ENCODE measurements around the gene ALOXE3. TPM values are rescaled to one million over a fixed set of nuclear protein-coding genes. Genes with fewer than 3 reads are reported as not detected.
A peak's percentile ranks its signal among the peaks of the same experiment; 100 is the strongest.

The ALOXE3 gene
- total RNA-seq, 2 experiments from 2014 or later, result not detected

DNA sequence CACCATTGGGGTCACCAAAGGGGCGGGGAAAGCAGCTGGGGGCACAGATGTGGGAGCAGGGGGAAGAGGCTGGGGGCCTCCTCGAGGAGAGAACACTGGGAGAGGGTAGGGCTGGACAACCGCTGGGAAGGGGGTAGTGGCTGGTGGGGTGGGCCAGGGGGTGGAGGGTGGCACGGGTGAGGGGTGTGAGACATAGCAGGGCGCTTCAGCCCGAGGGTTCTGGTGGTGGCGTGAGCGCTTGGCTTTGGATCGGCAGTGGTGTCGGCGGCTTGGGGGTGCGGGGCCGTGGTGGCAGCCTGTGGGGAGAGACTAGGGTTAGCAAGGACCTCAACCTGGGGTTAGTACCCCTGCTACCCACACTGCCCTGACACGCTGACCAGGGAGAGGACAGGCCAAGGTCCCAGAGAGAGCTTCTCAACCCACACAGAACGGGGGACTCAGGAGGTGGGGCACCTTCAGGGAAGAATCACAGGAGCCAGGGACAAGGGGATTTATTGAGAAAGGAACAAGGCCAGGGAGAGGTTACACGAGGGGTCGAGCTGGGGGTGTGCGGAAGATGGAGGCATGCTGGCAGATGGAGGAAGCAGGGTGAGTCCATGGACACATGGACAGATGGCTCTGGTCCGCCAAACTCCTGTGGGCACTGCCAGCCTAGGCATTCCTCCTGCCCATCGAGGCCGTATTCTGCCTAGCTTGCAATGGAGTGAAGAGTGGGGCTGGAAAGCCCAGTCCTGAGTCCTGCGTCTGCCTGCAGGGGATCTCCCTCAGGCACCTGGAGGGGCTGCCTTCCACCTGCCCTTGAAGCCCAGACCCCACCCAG, 25.5 kb upstream of the ALOXE3 start:
- Mint-ChIP-seq H3K4me3 (no peak overlapping the region), H3K36me3 (peaks cover 13% of the 10 kb centered on the region), H3K4me1 (peaks cover 4% of the 10 kb centered on the region), H3K9me3 (no peaks in the 10 kb centered on the region), H3K27ac (no peak overlapping the region), H3K27me3 (no peaks in the 10 kb centered on the region)
- ATAC-seq (ENCODE audit: low read depth) (no peak), DNase-seq (no peak)
- POLR2A ChIA-PET, result interaction anchor here (1.0 to 1.8 kb wide), 2 partner anchors 10 to 29 kb away, joined by 3 to 4 read pairs; no protein-coding TSS in a partner anchor

DNA sequence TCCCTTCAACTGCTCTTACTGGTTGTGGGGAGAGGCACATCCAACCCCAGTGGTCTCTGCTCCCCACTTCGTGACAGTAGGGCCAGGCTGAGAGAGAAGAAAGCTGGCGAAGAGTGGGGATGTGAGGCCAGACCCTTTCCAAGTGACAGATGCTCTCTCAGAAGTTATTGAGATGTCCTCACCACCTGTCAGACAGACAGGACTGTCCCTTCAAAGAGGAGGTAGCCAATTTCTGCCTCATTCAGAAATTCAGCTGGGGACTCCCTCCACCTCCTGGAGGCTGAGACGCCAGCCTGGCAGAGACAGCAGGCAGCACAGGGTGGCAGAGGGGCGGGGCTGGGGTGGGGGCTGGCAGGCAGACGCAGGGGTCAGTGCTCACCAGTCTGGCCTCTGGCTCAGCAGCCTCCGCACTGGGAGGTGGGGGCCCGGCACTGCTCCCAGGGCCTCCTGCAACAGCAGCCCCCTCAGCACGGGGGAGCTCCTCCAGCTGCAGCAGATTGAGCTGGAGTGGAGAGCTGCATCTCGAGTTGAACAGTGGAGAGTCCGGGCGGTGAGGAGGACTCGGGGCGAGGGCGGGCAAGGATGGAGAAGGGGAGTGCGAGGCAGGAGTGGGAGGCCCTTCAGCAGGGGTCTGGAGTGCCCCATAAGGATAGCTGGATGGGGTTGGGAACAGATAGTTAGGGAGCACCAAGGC, 24.7 kb upstream of the ALOXE3 start:
- H3K4me1 Mint-ChIP-seq, result peaks cover 4% of the 10 kb centered on the region
- POLR2A ChIA-PET, result interaction anchor here (1.8 kb wide), 1 partner anchor 30 kb away, joined by 5 read pairs; no protein-coding TSS in a partner anchor
- no peaks in the 10 kb centered on the region for H3K27me3 Mint-ChIP-seq
- H3K4me3 Mint-ChIP-seq, result no peak overlapping the region
- ATAC-seq (ENCODE audit: low read depth), result no peak
- no peak for DNase-seq
- H3K36me3 Mint-ChIP-seq, result peaks cover 13% of the 10 kb centered on the region
- H3K27ac Mint-ChIP-seq, result no peak overlapping the region
- H3K9me3 Mint-ChIP-seq, result no peaks in the 10 kb centered on the region

DNA sequence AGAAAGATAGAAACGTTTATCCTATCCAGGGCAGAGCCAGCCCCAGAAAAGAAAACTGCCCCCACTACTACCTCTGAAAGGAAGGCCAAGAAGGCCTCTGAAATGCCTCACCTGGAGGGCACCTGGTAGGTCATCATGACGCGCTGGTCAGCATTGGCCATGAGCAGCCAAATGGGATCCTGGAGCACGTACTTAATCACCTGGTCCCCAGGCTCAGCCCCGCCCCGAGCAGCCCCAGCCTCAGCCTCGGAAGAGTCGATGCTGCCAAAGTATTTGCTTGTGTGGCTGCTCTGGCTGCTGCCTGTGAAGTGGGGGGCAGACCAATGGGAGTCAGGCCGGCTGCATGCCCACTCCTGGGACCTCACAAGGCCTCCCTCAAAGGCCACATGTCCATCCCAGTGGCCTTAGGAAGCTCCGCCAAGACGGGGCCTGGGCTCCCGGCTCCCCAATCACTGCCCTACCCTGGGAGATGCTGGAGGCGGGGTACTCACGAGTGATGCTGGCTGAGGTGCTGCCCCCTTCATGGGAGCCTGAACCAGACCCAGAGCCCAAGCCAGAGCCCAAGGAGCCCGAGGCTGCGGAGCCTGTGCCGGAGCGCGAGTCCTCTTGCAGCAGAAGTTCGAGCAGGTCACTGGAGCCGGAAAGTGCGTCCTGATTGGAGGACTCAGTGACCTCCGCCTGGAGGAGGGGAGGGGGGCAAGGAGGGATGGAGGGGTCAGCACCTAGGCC, 24.0 kb upstream of the ALOXE3 start:
- H3K27ac Mint-ChIP-seq, result no peak overlapping the region
- no peaks in the 10 kb centered on the region for H3K27me3 Mint-ChIP-seq
- H3K9me3 Mint-ChIP-seq, result no peaks in the 10 kb centered on the region
- DNase-seq (no peak), ATAC-seq (ENCODE audit: low read depth) (no peak)
- POLR2A ChIA-PET, result interaction anchor here (1.8 kb wide), 1 partner anchor 31 kb away, joined by 5 read pairs; no protein-coding TSS in a partner anchor
- H3K4me1 Mint-ChIP-seq, result peaks cover 4% of the 10 kb centered on the region
- no peak overlapping the region for H3K4me3 Mint-ChIP-seq
- peaks cover 10% of the 10 kb centered on the region for H3K36me3 Mint-ChIP-seq

DNA sequence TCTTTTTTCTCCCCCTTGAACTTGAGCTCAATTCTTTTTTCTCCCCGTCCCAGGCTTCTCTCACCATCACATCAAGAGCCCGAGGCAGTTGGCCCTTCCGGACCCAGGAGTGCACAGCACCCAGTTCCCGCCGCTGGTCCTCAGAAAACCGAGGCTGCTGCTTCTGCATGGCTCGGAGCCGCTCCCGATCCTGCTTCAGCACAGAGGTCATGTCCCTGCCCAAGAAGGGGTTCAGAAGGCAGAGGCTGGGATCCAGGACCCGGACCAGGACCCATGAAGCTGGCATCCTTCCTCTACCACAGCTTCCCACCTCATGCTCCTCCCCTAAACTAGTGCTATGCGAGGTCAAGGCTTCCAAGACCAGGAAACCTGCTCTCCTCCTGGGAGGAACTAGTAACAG, 23.4 kb upstream of the ALOXE3 start:
- Mint-ChIP-seq H3K4me3 (no peak overlapping the region), H3K27ac (peak overlapping the region; percentile 26), H3K36me3 (peaks cover 7% of the 10 kb centered on the region), H3K9me3 (no peaks in the 10 kb centered on the region), H3K27me3 (peaks cover 1% of the 10 kb centered on the region), H3K4me1 (peaks cover 4% of the 10 kb centered on the region)
- DNase-seq (no peak), ATAC-seq (ENCODE audit: low read depth) (no peak)
- POLR2A ChIA-PET, result interaction anchor here (1.8 to 4.5 kb wide), 2 partner anchors 14 to 31 kb away, joined by 5 to 39 read pairs; no protein-coding TSS in a partner anchor

DNA sequence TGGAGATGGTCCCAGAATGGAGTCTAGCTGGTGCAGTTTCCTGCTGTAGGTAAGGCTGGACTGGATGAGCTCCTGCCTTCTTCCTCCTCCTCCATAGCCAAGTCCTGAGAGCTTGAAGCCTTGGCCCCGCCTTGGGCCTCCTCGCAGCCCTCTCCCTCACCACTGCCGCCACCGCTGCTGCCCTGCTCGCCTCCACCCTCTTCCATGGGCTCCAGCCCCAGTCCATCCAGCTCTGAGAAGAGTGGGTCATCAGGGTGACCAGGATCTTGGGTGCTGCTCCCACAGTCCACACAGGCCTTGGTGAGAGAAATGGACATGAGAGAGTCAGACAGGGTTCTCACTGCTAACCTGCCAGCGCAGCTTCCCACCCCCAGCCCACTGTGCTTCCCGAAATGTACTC, 22.7 kb upstream of the ALOXE3 start:
- Mint-ChIP-seq H3K27ac (peak overlapping the region; percentile 24), H3K27me3 (peaks cover 3% of the 10 kb centered on the region), H3K9me3 (no peaks in the 10 kb centered on the region), H3K4me1 (peaks cover 4% of the 10 kb centered on the region), H3K4me3 (no peak overlapping the region), H3K36me3 (peaks cover 5% of the 10 kb centered on the region)
- POLR2A ChIA-PET, result interaction anchor here (1.1 to 4.5 kb wide), 5 partner anchors 10 to 32 kb away, joined by 3 to 39 read pairs (median 5); no protein-coding TSS in a partner anchor
- DNase-seq, result no peak
- ATAC-seq (ENCODE audit: low read depth), result no peak

DNA sequence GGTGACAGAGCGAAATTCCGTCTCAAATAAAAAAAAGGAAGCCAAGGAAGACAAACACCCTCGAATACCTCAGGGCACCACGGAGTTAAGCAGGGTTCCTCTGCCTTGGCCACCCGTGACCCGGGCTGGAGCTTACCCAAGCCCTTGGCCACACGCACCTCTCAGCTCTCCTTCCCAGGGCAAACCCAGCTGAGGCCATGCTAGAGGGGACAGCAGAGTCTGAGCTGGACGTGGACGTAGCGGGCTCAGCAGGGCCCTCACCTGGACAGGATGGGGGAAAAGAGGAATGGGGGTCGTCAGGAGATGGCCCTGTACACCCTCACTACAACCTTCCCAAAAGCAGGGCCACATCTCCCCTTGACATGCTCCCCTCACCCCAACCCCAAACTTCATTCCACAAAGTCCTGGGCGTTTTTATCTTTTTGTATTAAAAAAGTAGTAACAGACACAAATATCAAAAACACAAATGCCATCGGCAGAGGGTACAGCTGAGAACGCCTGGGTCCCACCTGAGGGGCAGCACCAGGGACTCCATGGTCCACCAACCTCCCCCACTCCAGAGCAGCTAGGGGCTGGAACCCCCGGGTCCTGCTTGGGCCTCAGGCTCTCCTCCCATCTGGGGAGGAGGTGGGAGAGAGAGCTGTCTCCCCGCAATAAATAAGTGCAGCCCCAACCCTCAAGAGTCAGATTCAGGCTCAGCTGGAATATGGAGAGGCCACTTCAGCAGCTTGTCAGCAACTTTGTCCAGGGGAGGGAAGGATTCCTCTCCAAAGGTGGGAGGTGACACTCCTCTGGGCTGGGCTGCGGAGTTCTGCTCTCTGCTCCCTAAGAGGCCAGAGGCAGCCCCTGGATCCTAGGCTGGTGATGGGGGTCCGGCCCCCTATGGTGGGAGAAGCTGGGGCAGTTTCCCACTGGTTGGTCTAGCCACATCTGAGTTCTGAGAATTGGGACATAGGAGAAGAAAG, 22.0 kb upstream of the ALOXE3 start:
- H3K36me3 Mint-ChIP-seq, result peaks cover 3% of the 10 kb centered on the region
- POLR2A ChIA-PET, result interaction anchor here (0.9 to 4.5 kb wide), 10 partner anchors 11 to 83 kb away, joined by 3 to 39 read pairs (median 4); partner anchors contain the start of gene HES7
- DNase-seq, result no peak

DNA sequence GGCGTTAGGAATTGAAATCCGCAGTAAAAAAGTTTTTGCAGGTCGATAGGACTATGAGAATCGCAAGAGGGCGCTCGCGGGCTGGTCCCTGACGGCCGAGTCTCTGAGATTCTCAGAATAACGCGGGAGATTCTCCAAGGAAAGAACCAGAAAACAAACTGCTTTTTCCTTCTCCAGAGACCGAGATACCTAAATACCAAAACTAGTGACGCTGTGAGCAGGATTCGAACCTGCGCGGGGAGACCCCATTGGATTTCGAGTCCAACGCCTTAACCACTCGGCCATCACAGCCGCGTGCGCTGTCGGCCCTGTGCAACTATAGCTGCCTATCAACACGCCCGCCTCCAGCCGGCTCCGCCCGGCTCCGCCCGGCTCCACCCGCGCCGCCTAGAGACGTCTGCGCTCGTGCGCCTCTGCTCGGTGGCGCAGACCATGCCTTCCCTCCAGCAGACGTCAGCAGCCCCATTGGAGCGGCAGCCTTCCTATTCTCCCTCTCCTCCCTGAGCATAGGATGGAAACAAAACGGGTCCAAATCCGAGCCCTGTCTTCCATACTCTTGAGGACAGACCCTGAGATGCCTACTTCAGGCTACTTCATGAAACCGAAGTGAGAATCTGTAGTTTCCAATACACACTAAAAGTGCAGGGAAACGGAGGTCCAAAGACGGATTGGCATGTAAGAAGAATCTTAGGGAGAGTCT, 20.5 kb upstream of the ALOXE3 start:
- POLR2A ChIA-PET, result interaction anchor here (0.9 to 4.5 kb wide), 15 partner anchors 12 to 109 kb away, joined by 3 to 39 read pairs (median 4); partner anchors contain the start of genes CTC1 and PER1
- Mint-ChIP-seq H3K27ac (no peak overlapping the region), H3K9me3 (no peaks in the 10 kb centered on the region), H3K4me1 (peaks cover 4% of the 10 kb centered on the region), H3K36me3 (peaks cover 1% of the 10 kb centered on the region), H3K4me3 (no peak overlapping the region), H3K27me3 (peaks cover 6% of the 10 kb centered on the region)
- ATAC-seq (ENCODE audit: low read depth) (peak; percentile 97), DNase-seq (peak; percentile 97)

More for the DNA sequence above, 22.0 kb upstream of the ALOXE3 start:
- H3K4me3 Mint-ChIP-seq, result no peak overlapping the region
- no peaks in the 10 kb centered on the region for H3K9me3 Mint-ChIP-seq
- peak overlapping the region; percentile 24 for H3K27ac Mint-ChIP-seq
- peaks cover 6% of the 10 kb centered on the region for H3K27me3 Mint-ChIP-seq
- ATAC-seq (ENCODE audit: low read depth), result no peak
- peaks cover 4% of the 10 kb centered on the region for H3K4me1 Mint-ChIP-seq

DNA sequence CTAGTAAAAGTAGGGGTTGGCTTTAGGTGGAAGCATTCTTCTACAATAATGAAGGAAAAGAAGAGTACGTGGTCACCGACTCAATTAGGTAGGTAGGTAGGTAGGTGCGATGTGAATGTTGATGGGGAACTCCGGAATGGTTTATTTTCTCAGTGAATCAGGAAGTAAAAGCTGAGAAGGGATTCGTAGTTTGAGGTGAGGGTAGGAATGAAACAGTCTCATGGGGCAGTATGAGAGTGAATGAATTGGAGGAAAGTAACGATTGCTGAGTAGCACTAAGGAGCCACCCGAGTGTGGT, 20.0 kb upstream of the ALOXE3 start:
- Mint-ChIP-seq H3K27me3 (peaks cover 6% of the 10 kb centered on the region), H3K36me3 (no peaks in the 10 kb centered on the region), H3K4me1 (peaks cover 4% of the 10 kb centered on the region), H3K9me3 (no peaks in the 10 kb centered on the region), H3K4me3 (no peak overlapping the region), H3K27ac (no peak overlapping the region)
- DNase-seq, result no peak
- POLR2A ChIA-PET, result interaction anchor here (0.9 to 4.5 kb wide), 9 partner anchors 12 to 110 kb away, joined by 3 to 39 read pairs (median 4); partner anchors contain the start of genes CTC1 and PER1
- no peak for ATAC-seq (ENCODE audit: low read depth)

DNA sequence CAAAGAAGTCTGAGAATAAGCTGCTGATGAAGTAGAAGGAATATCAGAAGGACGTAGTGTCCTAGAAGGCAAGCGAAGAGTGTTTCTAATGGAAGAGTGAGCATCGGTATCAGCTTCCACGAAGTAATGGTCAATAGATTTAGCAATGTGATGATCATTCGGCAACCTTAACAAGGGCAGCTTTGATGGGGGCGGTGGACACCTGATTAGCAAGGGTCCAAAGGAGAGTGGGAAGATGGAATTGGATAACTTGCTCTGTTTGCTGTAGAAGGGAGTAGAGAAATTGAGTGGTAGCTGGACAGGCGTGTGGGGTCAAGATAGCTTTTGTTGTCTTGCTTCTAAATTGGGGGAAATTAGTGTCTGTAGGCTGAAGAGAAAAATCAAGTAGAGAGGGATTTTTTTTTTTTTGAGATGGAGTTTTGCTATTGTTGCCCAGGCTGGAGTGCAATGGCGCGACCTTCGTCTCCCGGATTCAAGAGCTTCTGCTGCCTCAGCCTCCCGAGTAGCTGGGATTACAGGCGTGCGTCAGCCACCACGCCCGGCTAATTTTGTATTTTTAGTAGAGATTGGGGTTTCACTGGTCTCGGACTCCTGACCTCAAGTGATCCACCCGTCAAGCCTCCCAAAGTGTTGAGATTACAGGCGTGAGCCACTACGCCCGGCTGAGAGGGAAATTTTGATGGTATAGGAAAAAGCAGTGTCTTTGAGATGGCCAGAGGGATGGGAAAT, 19.5 kb upstream of the ALOXE3 start:
- peaks cover 6% of the 10 kb centered on the region for H3K27me3 Mint-ChIP-seq
- POLR2A ChIA-PET, result interaction anchor here (0.9 to 4.5 kb wide), 9 partner anchors 11 to 110 kb away, joined by 3 to 39 read pairs (median 4); partner anchors contain the start of genes CTC1 and PER1
- H3K4me3 Mint-ChIP-seq, result no peak overlapping the region
- H3K36me3 Mint-ChIP-seq, result no peaks in the 10 kb centered on the region
- DNase-seq, result no peak
- no peak overlapping the region for H3K27ac Mint-ChIP-seq
- no peak for ATAC-seq (ENCODE audit: low read depth)
- H3K9me3 Mint-ChIP-seq, result no peaks in the 10 kb centered on the region
- peaks cover 4% of the 10 kb centered on the region for H3K4me1 Mint-ChIP-seq

DNA sequence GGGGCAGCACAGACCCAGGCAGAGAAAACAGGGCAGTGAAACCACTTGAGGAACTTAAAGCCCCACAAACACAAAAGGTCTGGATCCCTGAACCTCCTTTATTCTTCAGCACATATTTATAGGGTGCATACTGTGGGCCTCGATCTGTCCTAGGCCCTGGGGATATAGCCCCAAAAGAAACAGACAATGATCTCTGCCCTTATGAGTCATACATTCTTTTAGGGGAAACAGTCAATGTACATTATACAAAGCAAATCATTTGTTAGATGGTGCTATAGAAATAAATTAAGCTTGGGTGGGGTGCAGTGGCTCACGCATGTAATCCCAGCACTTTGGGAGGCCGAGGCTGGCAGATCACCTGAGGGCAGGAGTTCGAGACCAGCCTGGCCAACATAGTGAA, 15.6 kb upstream of the ALOXE3 start:
- H3K27ac Mint-ChIP-seq, result no peak overlapping the region
- ATAC-seq (ENCODE audit: low read depth) (no peak), DNase-seq (no peak)
- H3K36me3 Mint-ChIP-seq, result no peaks in the 10 kb centered on the region
- H3K4me1 Mint-ChIP-seq, result peaks cover 4% of the 10 kb centered on the region
- H3K27me3 Mint-ChIP-seq, result peaks cover 11% of the 10 kb centered on the region
- POLR2A ChIA-PET, result interaction anchor here (1.6 kb wide), 1 partner anchor 39 kb away, joined by 5 read pairs; no protein-coding TSS in a partner anchor
- no peaks in the 10 kb centered on the region for H3K9me3 Mint-ChIP-seq
- no peak overlapping the region for H3K4me3 Mint-ChIP-seq

DNA sequence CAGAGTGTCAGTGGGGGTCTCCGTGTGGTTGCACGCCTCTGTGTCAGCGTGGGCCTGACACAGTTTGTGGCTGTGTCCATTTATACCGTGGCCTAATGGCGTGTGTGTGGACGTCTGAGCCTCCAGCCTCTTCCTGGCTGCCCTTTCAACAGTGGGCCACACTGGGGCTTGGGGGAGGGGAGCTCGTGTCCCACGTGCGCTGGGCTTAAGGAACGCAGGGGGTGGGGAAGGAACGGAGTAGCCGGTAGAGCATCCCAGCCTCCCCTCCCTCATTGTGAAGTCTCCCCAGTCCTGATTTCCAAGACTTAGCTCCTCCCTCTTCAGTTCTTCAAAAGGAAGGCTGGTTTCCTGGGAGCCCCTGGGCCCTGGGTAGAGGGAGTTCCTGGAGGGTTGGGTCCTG, 15.1 kb upstream of the ALOXE3 start:
- peaks cover 11% of the 10 kb centered on the region for H3K27me3 Mint-ChIP-seq
- peaks cover 4% of the 10 kb centered on the region for H3K4me1 Mint-ChIP-seq
- H3K9me3 Mint-ChIP-seq, result no peaks in the 10 kb centered on the region
- no peak for ATAC-seq (ENCODE audit: low read depth)
- DNase-seq, result no peak
- POLR2A ChIA-PET, result interaction anchor here (1.6 kb wide), 1 partner anchor 40 kb away, joined by 5 read pairs; no protein-coding TSS in a partner anchor
- H3K27ac Mint-ChIP-seq, result no peak overlapping the region
- H3K36me3 Mint-ChIP-seq, result no peaks in the 10 kb centered on the region
- no peak overlapping the region for H3K4me3 Mint-ChIP-seq
